ENCODE data around the gene RNF113A.
"Not testable (repeated sequence)": the region's sequence is repeated elsewhere in the genome, so short reads cannot be mapped to it uniquely, and the experiment has no call there.

The RNF113A gene

DNA sequence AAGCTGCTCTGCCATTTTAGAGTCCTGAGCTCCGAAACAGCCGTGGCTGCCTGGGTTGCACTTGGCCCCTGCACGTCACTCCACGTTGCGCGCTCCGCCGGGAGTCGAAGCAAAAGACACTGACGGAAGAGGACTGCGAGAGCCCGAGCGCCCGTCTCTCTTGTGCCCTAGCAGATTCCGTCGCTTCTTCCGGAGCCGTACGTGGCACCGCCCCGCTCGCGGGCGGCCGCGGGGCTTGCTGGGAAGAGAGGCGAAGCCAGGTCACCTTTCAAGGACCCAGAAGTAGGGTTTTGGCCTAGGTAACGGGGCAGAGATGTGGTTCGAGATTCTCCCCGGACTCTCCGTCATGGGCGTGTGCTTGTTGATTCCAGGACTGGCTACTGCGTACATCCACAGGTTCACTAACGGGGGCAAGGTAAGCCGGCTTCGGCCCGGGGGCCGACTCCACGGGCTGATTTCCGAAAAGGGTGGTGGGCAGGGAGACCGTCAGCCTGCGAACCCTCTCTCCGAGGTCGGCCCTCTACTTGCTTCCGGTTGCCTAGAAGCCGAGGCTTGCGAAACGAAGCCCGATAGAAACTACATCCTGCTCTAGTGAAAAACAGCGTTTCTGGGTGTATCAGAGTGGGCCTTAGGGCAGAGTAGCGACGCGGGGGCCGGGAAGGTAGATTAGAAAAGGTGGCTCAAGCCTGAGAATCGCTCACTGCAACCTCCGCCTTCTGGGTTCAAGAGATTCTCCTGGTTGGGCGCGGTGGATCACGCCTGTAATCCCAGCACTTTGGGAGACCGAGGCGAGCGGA lies at the start of gene RNF113A, which contains the start of gene NDUFA1:
TSS of gene RNF113A (minus strand) at position 135 of the 797 bp plus-strand sequence. CDS start at position 15, 120 bp downstream.
TSS of gene NDUFA1 (plus strand) at position 234 of the 797 bp plus-strand sequence. CDS start at position 314, 80 bp downstream.
- DNase-seq (ENCODE audit: extremely low read depth in 1 of 2, low read depth in 1 of 2) = peak; percentile 43 to 64

DNA sequence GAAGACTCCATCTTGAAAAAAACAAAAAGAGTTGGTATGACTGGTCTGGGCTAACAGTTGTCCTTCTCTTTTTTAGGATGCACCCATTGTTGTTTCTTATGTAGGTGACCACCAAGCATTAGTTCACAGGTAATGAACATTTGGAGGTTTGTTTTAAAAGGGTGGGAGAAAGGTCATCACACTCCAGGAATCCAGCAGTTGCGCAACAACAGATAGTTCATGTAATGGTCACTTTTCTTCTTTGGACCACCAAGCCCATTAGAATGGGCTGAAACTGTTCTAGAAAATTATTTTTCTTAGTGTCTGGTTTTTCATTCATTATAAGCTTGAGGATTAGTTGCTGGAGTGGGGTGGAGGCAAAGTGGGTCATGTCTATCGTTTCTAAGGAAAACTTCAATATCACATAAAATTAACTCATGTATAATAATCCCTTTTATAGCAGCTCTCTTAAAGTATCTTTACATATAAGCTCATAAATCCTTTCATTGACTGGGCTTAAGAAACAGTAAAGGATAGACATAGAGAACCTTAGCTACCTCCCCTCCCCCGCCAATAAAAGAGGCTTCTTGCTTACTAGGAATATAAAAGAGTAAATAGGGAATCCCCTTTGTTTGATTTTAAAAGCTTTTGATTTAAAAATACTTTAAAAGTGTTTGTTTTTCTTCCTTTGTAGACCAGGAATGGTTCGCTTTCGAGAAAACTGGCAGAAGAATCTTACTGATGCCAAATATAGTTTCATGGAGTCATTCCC lies 48.5 kb upstream of the RNF113A start:
- DNase-seq (ENCODE audit: extremely low read depth in 1 of 2, low read depth in 1 of 2) = no peak

DNA sequence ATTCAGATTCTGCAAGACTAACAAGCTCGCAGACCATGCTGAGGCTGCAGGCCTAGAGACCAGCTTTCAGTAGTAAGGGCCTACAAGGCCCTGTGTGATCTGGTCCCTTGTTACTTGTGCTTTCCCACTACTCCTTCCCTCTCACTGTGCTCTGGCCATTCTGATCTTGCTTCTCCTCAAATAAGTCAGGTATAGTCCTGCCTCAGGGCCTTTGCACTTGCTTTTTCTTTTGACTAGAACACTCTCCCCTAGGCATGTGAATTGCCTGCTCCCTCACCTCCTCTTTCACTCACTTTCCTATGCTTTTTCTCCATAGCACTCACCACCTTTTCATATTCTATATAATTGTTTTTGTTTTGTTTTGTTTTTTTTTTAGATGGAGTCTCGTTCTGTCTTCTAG lies 46.3 kb upstream of the RNF113A start:
- no peak for DNase-seq (ENCODE audit: extremely low read depth in 1 of 2, low read depth in 1 of 2)

DNA sequence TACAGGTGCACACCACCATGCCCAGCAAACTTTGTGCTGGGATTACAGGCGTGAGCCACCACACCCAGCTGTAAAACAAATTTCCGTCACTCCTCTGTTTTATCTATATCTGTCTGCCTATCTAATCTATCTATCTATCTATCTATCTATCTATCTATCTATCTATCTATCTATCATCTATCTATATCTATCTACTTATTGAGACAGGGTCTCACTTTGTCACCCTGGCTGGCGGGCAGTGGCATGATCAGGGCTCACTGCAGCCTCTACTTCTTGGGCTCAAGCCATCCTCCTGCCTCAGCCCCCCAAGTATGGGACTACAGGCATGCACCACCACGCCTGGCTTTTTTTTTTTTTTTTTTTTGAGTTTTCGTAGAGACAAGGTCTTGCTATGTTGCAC lies 44.8 kb upstream of the RNF113A start:
- no peak for DNase-seq (ENCODE audit: extremely low read depth in 1 of 2, low read depth in 1 of 2)

DNA sequence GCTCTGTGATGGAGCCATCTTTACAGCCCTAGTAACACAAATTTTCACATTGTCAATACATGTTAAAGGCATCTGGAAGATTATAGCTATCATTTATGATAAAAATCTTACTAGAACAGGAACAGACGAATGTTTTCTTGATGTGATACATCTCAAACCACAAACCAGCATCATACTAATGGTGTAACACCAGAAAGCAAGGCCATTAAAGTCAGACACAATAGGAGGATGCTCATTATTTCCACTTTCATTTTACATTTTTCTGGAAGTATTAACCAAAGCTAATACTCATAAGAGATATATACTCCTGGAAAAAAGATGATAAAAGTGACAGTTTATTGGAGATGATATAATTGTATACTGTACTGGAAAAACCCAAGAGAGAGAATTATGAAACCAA lies 29.4 kb upstream of the RNF113A start:
- no peak for DNase-seq (ENCODE audit: extremely low read depth in 1 of 2, low read depth in 1 of 2)

DNA sequence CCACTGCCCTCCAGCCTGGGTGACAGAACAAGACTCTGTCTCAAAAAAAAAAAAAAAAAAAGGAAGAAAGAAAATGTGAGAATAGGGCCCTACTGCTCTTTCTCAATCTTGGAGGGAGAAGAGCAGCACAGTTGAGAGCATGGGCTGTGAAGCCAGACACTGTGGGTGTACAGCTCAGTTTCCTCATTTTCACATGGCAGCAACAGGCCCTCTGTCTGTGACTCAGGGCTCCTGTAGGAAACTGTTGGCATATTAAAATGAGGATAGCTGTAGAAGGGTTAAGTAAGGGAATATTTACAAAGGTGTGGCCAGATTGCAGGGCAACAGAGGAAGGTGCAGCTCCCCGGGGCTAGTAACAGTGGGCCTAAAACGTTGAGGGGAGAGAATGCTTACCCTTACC lies 27.6 kb upstream of the RNF113A start:
- no peak for DNase-seq (ENCODE audit: extremely low read depth in 1 of 2, low read depth in 1 of 2)

DNA sequence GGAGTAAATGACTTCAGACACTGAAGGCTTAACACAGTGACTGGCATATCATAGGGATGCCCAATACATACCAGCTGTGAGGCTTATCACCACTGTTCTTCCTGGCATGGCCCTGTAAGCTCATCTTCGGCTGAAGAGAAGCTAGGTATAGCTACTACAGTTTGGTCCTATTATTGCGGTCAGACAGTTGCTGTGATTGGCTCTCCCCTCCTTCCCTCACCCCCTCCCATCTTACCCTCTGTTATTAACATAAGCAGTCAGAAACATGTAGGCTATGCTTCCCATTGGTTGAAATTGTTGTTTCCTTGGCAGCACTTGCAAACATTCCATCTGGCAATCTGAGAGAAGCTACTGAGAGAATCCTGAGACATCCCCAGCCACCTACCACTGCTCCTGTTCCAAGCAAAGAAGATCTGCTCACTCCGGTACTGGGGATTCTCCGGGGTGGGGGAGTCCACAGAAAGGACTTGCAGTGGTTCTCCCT lies 24.4 kb upstream of the RNF113A start, which contains the start of gene AKAP14:
TSS of gene AKAP14 (plus strand) at position 51 of the 484 bp plus-strand sequence. CDS start 7,331 bp downstream, outside the sequence.
- DNase-seq (ENCODE audit: extremely low read depth in 1 of 2, low read depth in 1 of 2) = no peak

DNA sequence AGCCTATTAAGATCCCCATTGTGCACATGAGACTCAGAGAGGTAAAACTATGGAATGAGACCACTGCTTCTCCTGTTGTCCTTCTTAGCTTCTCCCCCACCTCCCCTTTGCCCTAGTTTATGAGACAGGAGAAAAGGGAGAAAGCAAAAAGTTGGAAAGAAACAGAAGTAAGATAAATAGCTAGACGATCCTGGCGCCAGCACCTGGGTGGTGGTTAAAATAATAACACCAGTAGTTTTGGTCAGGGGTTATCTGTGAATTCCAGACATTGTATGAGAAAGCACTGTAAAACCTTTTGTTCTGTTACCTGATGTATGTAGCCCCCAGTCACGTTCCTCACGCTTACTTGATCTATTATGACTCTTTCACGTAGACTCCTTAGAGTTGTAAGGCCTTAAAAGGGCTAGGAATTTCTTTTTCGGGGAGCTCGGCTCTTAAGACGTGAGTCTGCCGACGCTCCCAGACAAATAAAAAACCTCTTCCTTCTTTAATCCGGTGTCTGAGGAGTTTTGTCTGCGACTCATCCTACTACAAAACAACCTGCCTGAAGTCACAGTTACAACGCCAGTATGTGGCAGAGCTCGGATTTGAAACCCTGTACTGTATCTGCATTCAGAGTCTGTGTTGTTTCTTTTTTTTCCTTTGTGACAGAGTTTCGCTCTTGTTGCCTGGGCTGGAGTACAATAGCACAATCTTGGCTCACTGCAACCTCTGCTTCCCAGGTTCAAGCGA lies 20.6 kb upstream of the RNF113A start:
- DNase-seq (ENCODE audit: extremely low read depth in 1 of 2, low read depth in 1 of 2) = not testable (repeated sequence)

DNA sequence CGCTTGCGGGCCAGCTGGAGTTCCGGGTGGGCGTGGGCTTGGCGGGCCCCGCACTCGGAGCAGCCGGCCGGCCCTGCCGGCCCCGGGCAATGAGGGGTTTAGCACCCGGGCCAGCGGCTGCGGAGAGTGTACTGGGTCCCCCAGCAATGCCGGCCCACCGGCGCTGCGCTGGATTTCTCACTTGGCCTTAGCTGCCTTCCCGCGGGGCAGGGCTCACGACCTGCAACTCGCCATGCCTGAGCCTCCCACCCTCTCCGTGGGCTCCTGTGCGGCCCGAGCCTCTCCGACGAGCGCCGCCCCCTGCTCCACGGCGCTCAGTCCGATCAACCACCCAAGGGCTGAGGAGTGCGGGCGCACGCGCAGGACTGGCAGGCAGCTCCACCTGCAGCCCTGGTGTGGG lies 19.1 kb upstream of the RNF113A start:
- not testable (repeated sequence) for DNase-seq (ENCODE audit: extremely low read depth in 1 of 2, low read depth in 1 of 2)

DNA sequence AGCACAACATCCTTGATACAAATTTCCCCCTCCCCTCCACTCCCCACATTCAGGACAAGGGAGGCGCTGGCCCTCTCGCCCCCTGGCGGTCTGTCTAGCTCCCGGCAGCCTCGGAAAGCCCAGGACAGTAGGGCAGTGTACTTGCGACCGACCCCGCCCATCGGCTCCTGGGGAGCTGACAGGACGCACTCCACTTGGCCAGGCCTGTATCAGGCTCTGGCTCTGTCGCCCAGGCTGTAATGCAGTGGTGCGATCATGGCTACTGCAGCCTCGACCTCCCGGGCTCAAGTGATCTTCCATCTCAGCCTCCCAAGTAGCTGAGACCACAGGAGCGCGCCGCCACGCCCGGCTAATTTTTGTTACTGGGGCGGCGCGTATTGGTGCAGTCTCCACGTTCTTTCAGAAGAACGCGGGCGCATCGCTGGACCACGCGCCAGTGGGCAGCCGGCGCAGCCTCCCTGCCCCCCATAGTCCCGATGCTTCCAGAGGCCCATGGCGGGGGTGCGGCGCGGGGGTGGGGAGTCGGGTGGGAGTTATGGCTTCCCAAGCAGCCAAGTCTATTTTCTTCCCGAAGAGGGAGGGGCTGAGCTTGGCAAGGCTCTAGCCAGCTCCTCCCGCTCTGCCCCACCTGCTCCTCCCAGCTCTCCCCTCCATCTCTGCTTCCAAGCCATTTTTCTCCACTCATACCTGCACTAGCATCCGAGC lies 16.3 kb upstream of the RNF113A start:
- DNase-seq (ENCODE audit: extremely low read depth in 1 of 2, low read depth in 1 of 2) = peak; percentile 7 to 27

DNA sequence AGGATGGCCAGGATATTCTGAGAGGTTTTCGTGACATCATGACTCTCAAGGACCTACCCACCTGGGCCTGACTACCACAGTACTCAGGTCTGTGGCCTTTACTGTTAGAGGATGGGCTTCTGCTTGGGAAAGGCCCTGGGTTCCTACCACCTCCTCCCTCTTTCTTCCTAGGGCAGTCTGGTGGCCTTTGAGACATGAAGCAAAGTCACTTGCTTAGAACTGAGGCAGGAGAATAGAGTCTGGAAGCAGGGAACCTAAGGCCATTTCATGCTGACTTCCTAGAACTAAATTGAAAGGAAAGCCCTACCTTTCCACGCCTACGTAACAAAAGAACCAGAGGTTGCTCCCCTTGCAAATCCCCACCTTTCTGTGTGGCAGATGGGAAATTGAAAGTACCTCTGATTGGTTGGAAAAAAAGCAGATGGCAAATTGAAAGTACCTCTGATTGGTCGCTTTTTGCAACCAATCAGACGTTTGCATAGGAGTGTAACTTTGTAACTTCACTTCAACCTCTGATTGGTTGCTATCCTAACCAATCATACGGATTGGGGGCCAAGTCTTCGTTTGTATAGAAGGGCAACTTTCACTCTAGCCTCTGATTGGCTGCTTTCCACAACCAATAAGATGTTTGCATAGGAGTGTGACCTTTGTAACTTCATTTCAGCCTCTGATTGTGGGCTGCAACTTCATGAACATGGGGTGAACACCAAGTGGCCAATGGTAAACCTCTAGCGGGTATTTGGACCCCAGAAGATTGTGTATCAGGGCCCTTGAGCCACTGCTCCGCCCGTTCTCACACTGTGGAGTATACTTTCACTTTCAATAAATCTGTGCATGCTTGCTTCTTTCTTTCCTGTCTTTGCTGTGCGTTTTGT lies 14.3 kb upstream of the RNF113A start:
- DNase-seq (ENCODE audit: extremely low read depth in 1 of 2, low read depth in 1 of 2) = no peak

DNA sequence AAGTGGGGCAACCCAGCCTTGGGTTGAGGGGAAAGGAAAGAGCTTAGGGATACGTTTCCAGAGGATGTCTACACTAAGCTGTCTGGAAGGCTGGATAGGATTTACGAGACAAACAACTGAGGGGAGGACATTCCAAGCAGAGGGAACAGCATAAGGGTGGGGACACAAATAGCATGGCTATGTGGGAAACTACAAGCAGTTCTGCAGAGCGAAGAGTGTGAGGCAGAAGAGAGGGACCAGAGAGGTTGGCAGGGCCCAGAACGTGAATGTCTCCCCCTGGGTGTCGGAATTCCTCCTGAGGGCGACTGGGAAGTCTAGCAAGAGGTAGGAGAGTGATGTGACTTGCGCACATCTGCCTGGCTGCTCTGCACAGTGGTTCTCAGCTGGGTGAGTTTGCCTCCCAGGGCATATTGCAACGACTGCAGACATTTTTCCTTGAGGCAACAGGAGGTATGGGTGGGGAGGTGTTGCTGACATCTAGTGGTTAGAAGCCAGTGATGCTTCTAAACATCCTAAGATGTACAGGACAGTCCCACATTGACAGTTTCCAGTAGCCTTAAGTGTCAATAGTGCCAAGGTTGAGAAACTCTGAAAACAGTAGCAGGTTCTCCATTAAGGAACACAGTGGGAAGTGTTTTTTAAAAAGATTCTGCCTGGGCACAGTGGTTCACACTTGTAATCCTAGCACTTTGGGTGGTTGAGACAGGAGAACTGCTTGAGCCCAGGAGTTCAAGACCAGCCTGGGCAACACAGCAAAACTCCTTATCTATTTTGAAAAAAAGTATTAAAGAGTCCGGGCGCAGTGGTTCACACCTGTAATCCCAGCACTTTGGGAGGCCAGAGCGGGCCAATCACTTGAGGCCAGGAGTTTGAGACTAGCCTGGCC lies 9.3 kb upstream of the RNF113A start:
- DNase-seq (ENCODE audit: extremely low read depth in 1 of 2, low read depth in 1 of 2) = no peak

DNA sequence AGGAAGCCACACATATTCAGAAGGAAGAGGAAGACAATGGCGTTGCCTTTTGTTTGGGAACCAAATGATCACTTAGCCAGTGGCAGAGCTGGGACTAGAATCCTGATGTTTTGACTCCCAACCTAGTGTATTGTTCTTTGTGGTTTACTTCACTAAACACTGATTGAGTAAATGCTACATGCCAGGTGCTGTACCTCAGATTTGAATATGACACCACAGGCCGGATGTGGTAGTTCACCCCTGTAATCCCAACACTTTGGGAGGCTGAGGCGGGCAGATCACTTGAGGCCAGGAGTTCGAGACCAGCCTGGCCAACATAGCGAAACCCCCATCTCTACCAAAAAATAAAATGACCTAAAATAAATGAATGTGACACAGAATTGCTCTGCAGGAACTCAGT lies 8.5 kb upstream of the RNF113A start:
- no peak for DNase-seq (ENCODE audit: extremely low read depth in 1 of 2, low read depth in 1 of 2)

DNA sequence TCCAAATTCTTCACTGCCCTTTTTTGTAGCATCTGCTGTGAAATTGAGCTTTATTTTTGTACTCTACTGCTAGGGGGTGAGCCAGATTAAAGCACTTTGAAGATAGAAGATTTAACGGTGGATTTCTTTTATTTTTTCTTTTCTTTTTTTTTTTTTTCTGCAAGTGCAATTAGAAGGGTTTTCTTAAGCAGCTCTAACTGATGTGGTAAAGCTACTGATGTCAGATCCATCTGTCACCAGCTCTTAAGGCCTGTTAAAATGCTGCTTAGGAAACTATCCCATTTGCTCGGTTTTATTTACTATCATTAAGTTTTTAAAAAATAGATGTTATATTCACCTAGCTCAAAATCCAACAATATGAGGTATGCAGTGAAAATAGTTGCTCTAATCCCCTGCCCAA lies 7.2 kb upstream of the RNF113A start:
- DNase-seq (ENCODE audit: extremely low read depth in 1 of 2, low read depth in 1 of 2) = no peak

DNA sequence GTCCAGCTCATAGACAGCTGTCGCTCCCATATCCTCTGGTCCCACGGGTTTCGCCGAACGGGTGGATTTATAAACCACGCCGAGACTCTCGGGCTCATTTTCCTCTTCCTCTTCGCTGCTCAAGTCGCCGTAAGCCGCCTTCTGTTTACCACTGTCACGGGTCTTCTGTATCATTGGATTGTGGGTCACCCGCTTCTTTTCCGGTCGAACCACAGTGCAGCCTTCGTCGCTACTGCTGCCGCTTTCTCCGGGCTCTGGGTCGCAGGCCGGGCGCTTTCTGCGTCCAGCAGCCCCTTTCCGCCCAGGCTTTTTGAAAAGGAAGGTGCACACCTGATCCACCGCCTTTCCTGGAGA lies 311 bp downstream of the RNF113A start:
- DNase-seq (ENCODE audit: extremely low read depth in 1 of 2, low read depth in 1 of 2) = no peak

DNA sequence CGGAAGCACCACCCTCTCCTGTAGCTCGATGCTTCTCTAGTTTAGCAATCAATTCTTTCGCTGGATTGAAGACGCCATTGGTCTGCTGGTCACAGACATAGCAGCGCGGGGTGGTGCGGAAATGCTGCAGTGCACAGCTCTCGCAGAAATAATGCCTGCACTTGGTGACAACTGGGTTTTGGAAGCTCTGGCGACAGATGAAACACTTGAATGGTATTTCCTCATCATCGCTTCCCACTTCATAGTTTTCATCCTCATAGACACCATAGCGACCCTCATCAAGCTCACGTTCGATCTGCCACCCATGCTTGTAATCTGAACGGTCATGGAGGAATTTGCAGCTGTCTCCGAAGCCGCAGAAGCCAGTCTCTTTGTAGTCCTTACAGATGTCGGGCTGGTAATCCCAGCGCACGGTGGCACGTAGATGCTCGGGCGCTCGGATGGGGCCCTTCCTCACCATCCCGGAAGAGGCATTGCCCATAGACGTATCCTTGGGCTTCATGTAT lies 854 bp downstream of the RNF113A start:
- DNase-seq (ENCODE audit: extremely low read depth in 1 of 2, low read depth in 1 of 2) = no peak

DNA sequence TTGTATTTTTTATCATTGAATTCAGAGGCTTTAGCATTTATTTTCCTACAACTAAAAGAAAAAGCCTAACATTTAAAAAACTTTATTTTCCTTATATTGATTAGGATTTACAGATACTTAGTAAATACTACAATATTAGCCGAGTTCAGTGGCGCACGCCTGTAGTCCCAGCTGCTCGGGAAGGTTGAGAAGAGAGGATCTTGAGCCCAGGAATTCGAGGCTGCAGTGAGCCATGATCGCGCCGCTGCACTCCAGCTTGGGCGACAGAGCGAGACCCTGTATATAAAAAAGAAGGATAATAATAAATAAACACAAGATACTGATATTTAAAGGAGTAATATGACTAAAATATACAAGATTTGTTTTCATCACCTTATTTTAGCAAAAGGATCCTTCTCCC lies 18.1 kb downstream of the RNF113A start:
- no peak for DNase-seq (ENCODE audit: extremely low read depth in 1 of 2, low read depth in 1 of 2)

Measured in activated CD8-positive, alpha-beta memory T cell treated with anti-CD3 and anti-CD28 coated beads for 1 hour (primary cell).